ENCODE data around the gene C9orf78. TPM values are rescaled to one million over a fixed set of nuclear protein-coding genes. Genes with fewer than 3 reads are reported as not detected.
A peak's percentile ranks its signal among the peaks of the same experiment; 100 is the strongest.

C9orf78 gene
- total and polyA plus RNA-seq, 2 experiments from 2014 or later: 34.4 to 84.6 TPM

- no peak for TF ChIP-seq CTCF (conservative IDR thresholded peaks at IDR 0.05; ENCODE audit: low read depth in 2 of 2)
- no peak for TF ChIP-seq ZNF331 (CRISPR knock-in tag; IDR thresholded peaks at IDR 0.05; ENCODE audit: low read depth)
- TF ChIP-seq ETS1 (IDR thresholded peaks at IDR 0.05): no peak
- TF ChIP-seq ZNF114 (CRISPR knock-in tag; IDR thresholded peaks at IDR 0.05): no peak
- no peak for TF ChIP-seq POLR2AphosphoS5 (IDR thresholded peaks at IDR 0.05; ENCODE audit: low read depth)
These were observed 46.7 kb upstream of the C9orf78 start (continued) for GRCh38 chr9:129881547-129882324.

GRCh38 chr9:129880654-129881546 is 45.8 kb upstream of the C9orf78 start:
- Mint-ChIP-seq H3K4me1 (peaks cover 30% of the 10 kb centered on the region), H3K4me3 (no peak overlapping the region), H3K27ac (peak overlapping the region; percentile 77; the same call in 1 of the 2 replicates)
- TF ChIP-seq ZNF331 (CRISPR knock-in tag; IDR thresholded peaks at IDR 0.05; ENCODE audit: low read depth) (no peak), STAT1 (IDR thresholded peaks at IDR 0.05; ENCODE audit: unreplicated experiment) (no peak), ETS1 (IDR thresholded peaks at IDR 0.05) (no peak), POLR2AphosphoS5 (IDR thresholded peaks at IDR 0.05; ENCODE audit: low read depth) (no peak), JUNB (IDR thresholded peaks at IDR 0.05; ENCODE audit: unreplicated experiment) (no peak), CTCF (conservative IDR thresholded peaks at IDR 0.05; ENCODE audit: low read depth in 2 of 2) (no peak), ZNF462 (CRISPR knock-in tag; IDR thresholded peaks at IDR 0.05) (no peak)

More at GRCh38 chr9:129880654-129881546, 45.8 kb upstream of the C9orf78 start:
- Histone ChIP-seq H3K79me2 (replicated peaks; ENCODE audit: insufficient read depth) (no peaks in the 10 kb centered on the region), H2AFZ (no peak overlapping the region), H3K4me1 (ENCODE audit: insufficient read depth) (peaks cover 18% of the 10 kb centered on the region), H3K4me2 (no peak overlapping the region), H3K36me3 (ENCODE audit: insufficient read depth) (no peaks in the 10 kb centered on the region), H3K27me3 (ENCODE audit: insufficient read depth) (no peaks in the 10 kb centered on the region), H3F3A (replicated peaks; ENCODE audit: low read depth) (peaks cover 8% of the 10 kb centered on the region), H3K4me3 (no peak overlapping the region), H3K9me2 (ENCODE audit: insufficient read depth) (no peaks in the 10 kb centered on the region), H4K20me1 (replicated peaks; ENCODE audit: insufficient read depth) (no peaks in the 10 kb centered on the region), H3K27ac (ENCODE audit: low read depth) (no peak overlapping the region; the same call in 1 of the 2 replicates)
- H3K36me3 Mint-ChIP-seq (ENCODE audit: low read depth): no peaks in the 10 kb centered on the region
- H3K9me3 Mint-ChIP-seq: no peaks in the 10 kb centered on the region
- peak; percentile 7; the same call in 2 of the 3 replicates for ATAC-seq
- peaks cover 17% of the 10 kb centered on the region for H3K27me3 Mint-ChIP-seq (ENCODE audit: insufficient read depth, low read depth, poor library complexity)
- peak; percentile 61 for DNase-seq (ENCODE audit: low spot score)
